Measurements from ENCODE around the gene METTL26. TPM values are rescaled to one million over a fixed set of nuclear protein-coding genes. Genes with fewer than 3 reads are reported as not detected.

METTL26 gene
- polyA plus RNA-seq, 2 donors: 73.2 to 94.3 TPM

- Histone ChIP-seq H3K27me3 (ENCODE audit: control insufficient read depth in 1 of 2, insufficient read depth in 2 of 2, low read length in 2 of 2) (no peaks in the 10 kb centered on the region), H3K36me3 (ENCODE audit: control insufficient read depth in 2 of 2, insufficient read depth in 2 of 2, low read length in 1 of 2) (no peaks in the 10 kb centered on the region), H3K27ac (ENCODE audit: low read depth in 2 of 2, low read length in 1 of 2) (no peak overlapping the region), H3K4me1 (ENCODE audit: control insufficient read depth in 2 of 2, insufficient read depth in 2 of 2, low read length in 1 of 2) (peaks cover 0 to 13% of the 10 kb centered on the region in 2 donors), H3K9me3 (ENCODE audit: control insufficient read depth in 2 of 2, insufficient read depth in 1 of 2, low read depth in 1 of 2, low read length in 1 of 2) (no peaks in the 10 kb centered on the region), H3K4me3 (ENCODE audit: low read depth in 1 of 2, low read length in 2 of 2) (no peak overlapping the region)
- 87 to 92% methylated on average over 5 of the region's 5 CpGs for WGBS, 2 donors
These were observed 4.5 kb upstream of the METTL26 start for GRCh38 chr16:640614-641013.

GRCh38 chr16:638836-639235, 2.7 kb upstream of the METTL26 start:
- H3K36me3 ChIP-seq (ENCODE audit: control insufficient read depth in 2 of 2, insufficient read depth in 2 of 2, low read length in 1 of 2): peaks cover 0 to 5% of the 10 kb centered on the region in 2 donors
- H3K27ac ChIP-seq (ENCODE audit: low read depth in 2 of 2, low read length in 1 of 2): no peak overlapping the region
- H3K4me1 ChIP-seq (ENCODE audit: control insufficient read depth in 2 of 2, insufficient read depth in 2 of 2, low read length in 1 of 2): peaks cover 0 to 23% of the 10 kb centered on the region in 2 donors
- H3K4me3 ChIP-seq (ENCODE audit: low read depth in 1 of 2, low read length in 2 of 2): no peak overlapping the region
- 74 to 85% methylated on average over 9 of the region's 9 CpGs for WGBS, 2 donors
- no peaks in the 10 kb centered on the region for H3K27me3 ChIP-seq (ENCODE audit: control insufficient read depth in 1 of 2, insufficient read depth in 2 of 2, low read length in 2 of 2)
- H3K9me3 ChIP-seq (ENCODE audit: control insufficient read depth in 2 of 2, insufficient read depth in 1 of 2, low read depth in 1 of 2, low read length in 1 of 2): no peaks in the 10 kb centered on the region

- H3K4me1 ChIP-seq (ENCODE audit: control insufficient read depth in 2 of 2, insufficient read depth in 2 of 2, low read length in 1 of 2): peaks cover 0 to 22% of the 10 kb centered on the region in 2 donors
- H3K27me3 ChIP-seq (ENCODE audit: control insufficient read depth in 1 of 2, insufficient read depth in 2 of 2, low read length in 2 of 2): no peaks in the 10 kb centered on the region
- no peaks in the 10 kb centered on the region for H3K9me3 ChIP-seq (ENCODE audit: control insufficient read depth in 2 of 2, insufficient read depth in 1 of 2, low read depth in 1 of 2, low read length in 1 of 2)
- H3K4me3 ChIP-seq (ENCODE audit: low read depth in 1 of 2, low read length in 2 of 2): no peak overlapping the region
- WGBS, 2 donors: 82 to 87% methylated on average over 15 of the region's 15 CpGs
- H3K27ac ChIP-seq (ENCODE audit: low read depth in 2 of 2, low read length in 1 of 2): no peak overlapping the region
- H3K36me3 ChIP-seq (ENCODE audit: control insufficient read depth in 2 of 2, insufficient read depth in 2 of 2, low read length in 1 of 2): peaks cover 0 to 12% of the 10 kb centered on the region in 2 donors
These were observed 2.0 kb upstream of the METTL26 start for GRCh38 chr16:638034-638543.

GRCh38 chr16:637081-638018, 1.2 kb upstream of the METTL26 start:
- H3K27me3 ChIP-seq (ENCODE audit: control insufficient read depth in 1 of 2, insufficient read depth in 2 of 2, low read length in 2 of 2): no peaks in the 10 kb centered on the region
- H3K4me3 ChIP-seq (ENCODE audit: low read depth in 1 of 2, low read length in 2 of 2): peak overlapping the region; percentile 68 to 90
- H3K4me1 ChIP-seq (ENCODE audit: control insufficient read depth in 2 of 2, insufficient read depth in 2 of 2, low read length in 1 of 2): peaks cover 0 to 15% of the 10 kb centered on the region in 2 donors
- H3K36me3 ChIP-seq (ENCODE audit: control insufficient read depth in 2 of 2, insufficient read depth in 2 of 2, low read length in 1 of 2): peaks cover 0 to 15% of the 10 kb centered on the region in 2 donors
- 16 to 21% methylated on average over 38 to 53 of the region's 53 CpGs for WGBS, 2 donors
- H3K27ac ChIP-seq (ENCODE audit: low read depth in 2 of 2, low read length in 1 of 2): peak overlapping the region; percentile 95 to 99
- H3K9me3 ChIP-seq (ENCODE audit: control insufficient read depth in 2 of 2, insufficient read depth in 1 of 2, low read depth in 1 of 2, low read length in 1 of 2): no peaks in the 10 kb centered on the region

- Histone ChIP-seq H3K27me3 (ENCODE audit: control insufficient read depth in 1 of 2, insufficient read depth in 2 of 2, low read length in 2 of 2) (no peaks in the 10 kb centered on the region), H3K9me3 (ENCODE audit: control insufficient read depth in 2 of 2, insufficient read depth in 1 of 2, low read depth in 1 of 2, low read length in 1 of 2) (no peaks in the 10 kb centered on the region), H3K4me3 (ENCODE audit: low read depth in 1 of 2, low read length in 2 of 2) (peak overlapping the region; percentile 68 to 90), H3K4me1 (ENCODE audit: control insufficient read depth in 2 of 2, insufficient read depth in 2 of 2, low read length in 1 of 2) (peaks cover 5 to 21% of the 10 kb centered on the region in 2 donors), H3K36me3 (ENCODE audit: control insufficient read depth in 2 of 2, insufficient read depth in 2 of 2, low read length in 1 of 2) (peaks cover 0 to 15% of the 10 kb centered on the region in 2 donors), H3K27ac (ENCODE audit: low read depth in 2 of 2, low read length in 1 of 2) (peak overlapping the region; percentile 95 to 99)
- WGBS, 2 donors: 2% methylated on average over 55 of the region's 55 CpGs
These were observed 416 bp downstream of the METTL26 start for GRCh38 chr16:635573-636205.

GRCh38 chr16:634996-635395, 1.1 kb downstream of the METTL26 start:
- Histone ChIP-seq H3K4me1 (ENCODE audit: control insufficient read depth in 2 of 2, insufficient read depth in 2 of 2, low read length in 1 of 2) (peaks cover 5 to 25% of the 10 kb centered on the region in 2 donors), H3K27ac (ENCODE audit: low read depth in 2 of 2, low read length in 1 of 2) (no peak overlapping the region), H3K9me3 (ENCODE audit: control insufficient read depth in 2 of 2, insufficient read depth in 1 of 2, low read depth in 1 of 2, low read length in 1 of 2) (no peaks in the 10 kb centered on the region), H3K4me3 (ENCODE audit: low read depth in 1 of 2, low read length in 2 of 2) (peak overlapping the region in 1 of 2 donors; percentile 90), H3K36me3 (ENCODE audit: control insufficient read depth in 2 of 2, insufficient read depth in 2 of 2, low read length in 1 of 2) (peaks cover 0 to 15% of the 10 kb centered on the region in 2 donors), H3K27me3 (ENCODE audit: control insufficient read depth in 1 of 2, insufficient read depth in 2 of 2, low read length in 2 of 2) (no peaks in the 10 kb centered on the region)
- WGBS, 2 donors: 84 to 86% methylated on average over 7 of the region's 7 CpGs

GRCh38 chr16:634051-634670, 1.9 kb downstream of the METTL26 start:
- Histone ChIP-seq H3K36me3 (ENCODE audit: control insufficient read depth in 2 of 2, insufficient read depth in 2 of 2, low read length in 1 of 2) (peaks cover 0 to 18% of the 10 kb centered on the region in 2 donors), H3K4me1 (ENCODE audit: control insufficient read depth in 2 of 2, insufficient read depth in 2 of 2, low read length in 1 of 2) (peaks cover 10 to 25% of the 10 kb centered on the region in 2 donors), H3K9me3 (ENCODE audit: control insufficient read depth in 2 of 2, insufficient read depth in 1 of 2, low read depth in 1 of 2, low read length in 1 of 2) (no peaks in the 10 kb centered on the region), H3K27me3 (ENCODE audit: control insufficient read depth in 1 of 2, insufficient read depth in 2 of 2, low read length in 2 of 2) (no peaks in the 10 kb centered on the region), H3K4me3 (ENCODE audit: low read depth in 1 of 2, low read length in 2 of 2) (no peak overlapping the region), H3K27ac (ENCODE audit: low read depth in 2 of 2, low read length in 1 of 2) (no peak overlapping the region)
- 89 to 90% methylated on average over 22 of the region's 22 CpGs for WGBS, 2 donors

GRCh38 chr16:633336-634050, 2.6 kb downstream of the METTL26 start:
- Histone ChIP-seq H3K27ac (ENCODE audit: low read depth in 2 of 2, low read length in 1 of 2) (no peak overlapping the region), H3K4me1 (ENCODE audit: control insufficient read depth in 2 of 2, insufficient read depth in 2 of 2, low read length in 1 of 2) (peaks cover 10 to 25% of the 10 kb centered on the region in 2 donors), H3K4me3 (ENCODE audit: low read depth in 1 of 2, low read length in 2 of 2) (no peak overlapping the region), H3K27me3 (ENCODE audit: control insufficient read depth in 1 of 2, insufficient read depth in 2 of 2, low read length in 2 of 2) (no peaks in the 10 kb centered on the region), H3K9me3 (ENCODE audit: control insufficient read depth in 2 of 2, insufficient read depth in 1 of 2, low read depth in 1 of 2, low read length in 1 of 2) (no peaks in the 10 kb centered on the region), H3K36me3 (ENCODE audit: control insufficient read depth in 2 of 2, insufficient read depth in 2 of 2, low read length in 1 of 2) (peaks cover 0 to 23% of the 10 kb centered on the region in 2 donors)
- 95 to 97% methylated on average over 74 of the region's 74 CpGs for WGBS, 2 donors
